ENCODE measurements around the gene ASIC5.

ASIC5 gene

DNA sequence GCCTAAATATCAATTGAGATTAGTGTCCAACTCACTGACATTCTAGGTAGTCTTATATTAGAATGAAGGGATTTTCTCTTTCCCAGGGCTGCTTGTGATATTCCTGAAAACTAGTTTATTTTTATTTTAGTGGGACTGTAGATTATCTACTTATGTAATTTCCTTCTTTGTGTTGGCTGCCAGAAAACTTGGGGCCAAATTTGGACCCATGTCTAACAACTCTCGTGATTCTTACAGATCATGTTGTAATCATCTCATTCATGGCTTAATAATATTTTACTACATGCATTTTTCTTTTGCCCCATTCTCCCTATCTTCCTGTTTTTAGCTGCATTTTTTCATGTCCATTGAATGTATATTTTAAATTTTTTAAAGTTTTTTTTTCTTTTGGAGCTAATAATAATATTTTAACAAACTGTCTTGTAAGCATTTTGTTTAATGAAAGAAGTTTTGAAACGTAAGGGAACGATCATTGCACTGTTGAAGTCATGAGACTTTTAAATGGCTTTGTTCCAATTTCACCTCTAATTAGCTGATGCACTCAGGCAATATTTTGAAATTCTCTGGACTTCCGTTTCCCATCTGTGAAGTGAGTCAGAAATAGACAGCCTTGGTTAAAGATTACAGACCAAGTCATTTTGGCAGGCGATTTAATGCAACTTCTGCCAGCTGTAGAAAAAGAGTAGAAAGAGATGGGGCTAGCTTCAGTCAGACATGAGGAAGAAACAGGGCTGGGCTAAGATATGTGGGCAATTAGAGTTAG is 23.1 kb upstream of the ASIC5 start:
- H3K27ac ChIP-seq: no peak overlapping the region
- TF ChIP-seq, protein P1, sequence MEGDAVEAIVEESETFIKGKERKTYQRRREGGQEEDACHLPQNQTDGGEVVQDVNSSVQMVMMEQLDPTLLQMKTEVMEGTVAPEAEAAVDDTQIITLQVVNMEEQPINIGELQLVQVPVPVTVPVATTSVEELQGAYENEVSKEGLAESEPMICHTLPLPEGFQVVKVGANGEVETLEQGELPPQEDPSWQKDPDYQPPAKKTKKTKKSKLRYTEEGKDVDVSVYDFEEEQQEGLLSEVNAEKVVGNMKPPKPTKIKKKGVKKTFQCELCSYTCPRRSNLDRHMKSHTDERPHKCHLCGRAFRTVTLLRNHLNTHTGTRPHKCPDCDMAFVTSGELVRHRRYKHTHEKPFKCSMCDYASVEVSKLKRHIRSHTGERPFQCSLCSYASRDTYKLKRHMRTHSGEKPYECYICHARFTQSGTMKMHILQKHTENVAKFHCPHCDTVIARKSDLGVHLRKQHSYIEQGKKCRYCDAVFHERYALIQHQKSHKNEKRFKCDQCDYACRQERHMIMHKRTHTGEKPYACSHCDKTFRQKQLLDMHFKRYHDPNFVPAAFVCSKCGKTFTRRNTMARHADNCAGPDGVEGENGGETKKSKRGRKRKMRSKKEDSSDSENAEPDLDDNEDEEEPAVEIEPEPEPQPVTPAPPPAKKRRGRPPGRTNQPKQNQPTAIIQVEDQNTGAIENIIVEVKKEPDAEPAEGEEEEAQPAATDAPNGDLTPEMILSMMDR (conservative IDR thresholded peaks at IDR 0.05): no peak

DNA sequence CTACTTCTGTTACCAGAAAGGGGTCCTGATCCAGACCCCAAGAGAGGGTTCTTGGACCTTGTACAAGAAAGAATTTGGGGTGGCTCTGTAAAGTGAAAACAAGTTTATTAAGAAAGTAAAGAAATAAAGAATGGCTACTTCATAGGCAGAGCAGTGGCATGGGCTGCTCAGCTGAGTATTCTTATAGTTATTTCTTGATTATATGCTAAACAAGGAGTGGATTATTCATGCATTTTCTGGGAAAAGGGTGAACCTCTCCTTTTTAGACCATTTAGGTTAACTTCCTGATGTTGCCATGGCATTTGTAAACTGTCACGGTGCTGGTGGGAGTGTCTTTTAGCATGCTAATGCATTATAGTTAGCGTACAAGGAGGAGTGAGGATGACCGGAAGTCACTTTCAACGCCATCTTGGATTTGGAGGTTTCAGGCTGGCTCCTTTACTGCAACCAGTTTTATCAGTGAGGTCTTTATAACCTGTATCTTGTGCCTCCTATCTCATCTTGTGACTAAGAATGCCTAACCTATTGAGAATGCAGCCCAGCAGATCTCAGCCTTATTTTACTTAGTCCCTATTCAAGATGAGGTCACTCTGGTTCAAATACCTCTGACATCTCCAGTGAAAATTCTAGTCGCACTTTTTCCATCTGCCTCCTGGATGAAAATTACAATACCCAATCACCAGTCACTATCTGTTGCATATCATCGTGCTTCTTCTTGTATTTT is 21.9 kb upstream of the ASIC5 start:
- no peak overlapping the region for H3K27ac ChIP-seq

DNA sequence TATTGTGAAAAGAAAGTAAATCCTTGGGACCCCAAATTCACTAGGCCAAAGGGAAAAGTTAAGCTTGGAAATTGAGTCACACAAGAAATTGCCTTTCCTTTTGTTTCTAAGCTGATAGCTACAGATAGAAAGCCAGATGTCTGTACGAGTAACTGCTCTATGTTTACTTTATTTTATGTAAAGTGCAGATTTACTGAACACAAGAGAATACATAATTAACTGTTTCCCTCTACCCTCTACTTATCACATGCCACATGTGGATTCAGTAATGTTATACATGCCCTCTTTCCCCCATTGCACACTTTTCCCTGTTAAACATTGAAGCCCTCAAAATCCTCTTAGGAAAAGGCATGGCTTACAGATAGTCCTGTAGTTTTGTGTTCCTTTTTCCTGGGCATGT is 21.0 kb upstream of the ASIC5 start:
- no peak overlapping the region for H3K27ac ChIP-seq
- TF ChIP-seq, protein P1 (conservative IDR thresholded peaks at IDR 0.05): no peak

More for the DNA sequence above, 21.9 kb upstream of the ASIC5 start:
- TF ChIP-seq, protein P1 (conservative IDR thresholded peaks at IDR 0.05): no peak

DNA sequence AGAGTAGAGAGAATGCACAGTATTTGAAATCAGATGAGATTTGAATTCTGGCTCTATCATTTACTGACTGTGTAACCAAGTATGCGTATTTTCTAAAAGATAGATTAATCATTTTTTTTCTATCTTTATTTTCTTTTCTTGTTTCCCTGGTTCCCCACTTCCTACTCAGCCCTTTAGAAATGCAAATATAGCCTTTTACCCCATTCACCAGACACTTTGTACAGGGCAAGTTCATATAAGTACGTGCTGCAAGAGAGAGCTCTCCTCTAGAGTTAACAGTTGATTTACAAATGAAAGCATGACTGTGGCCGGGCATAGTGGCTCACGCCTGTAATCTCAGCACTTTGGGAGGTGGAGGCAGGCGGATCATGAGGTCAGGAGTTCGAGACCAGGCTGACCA is 19.6 kb upstream of the ASIC5 start:
- H3K27ac ChIP-seq: no peak overlapping the region
- TF ChIP-seq, protein P1 (conservative IDR thresholded peaks at IDR 0.05): no peak

DNA sequence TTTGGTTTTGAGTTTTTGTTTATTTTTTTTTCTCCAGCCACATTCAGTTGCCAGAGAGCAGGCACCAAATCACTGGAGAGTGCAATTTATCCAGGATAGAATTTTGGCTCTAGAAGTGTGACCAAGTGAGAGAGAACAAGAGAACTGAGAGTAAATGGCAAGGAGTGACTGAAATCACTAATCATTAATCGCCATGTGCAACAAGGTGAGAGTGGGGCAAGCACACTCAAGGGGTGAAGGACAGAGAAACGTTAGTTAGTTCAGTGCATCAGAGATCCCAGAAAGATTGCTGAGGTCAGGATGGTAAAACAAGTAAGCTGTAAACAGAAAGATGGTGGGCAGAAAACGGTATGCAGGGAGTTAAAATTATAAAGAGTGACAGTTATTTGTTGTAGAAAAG is 17.8 kb upstream of the ASIC5 start:
- H3K27ac ChIP-seq: no peak overlapping the region
- TF ChIP-seq, protein P1 (conservative IDR thresholded peaks at IDR 0.05): no peak

DNA sequence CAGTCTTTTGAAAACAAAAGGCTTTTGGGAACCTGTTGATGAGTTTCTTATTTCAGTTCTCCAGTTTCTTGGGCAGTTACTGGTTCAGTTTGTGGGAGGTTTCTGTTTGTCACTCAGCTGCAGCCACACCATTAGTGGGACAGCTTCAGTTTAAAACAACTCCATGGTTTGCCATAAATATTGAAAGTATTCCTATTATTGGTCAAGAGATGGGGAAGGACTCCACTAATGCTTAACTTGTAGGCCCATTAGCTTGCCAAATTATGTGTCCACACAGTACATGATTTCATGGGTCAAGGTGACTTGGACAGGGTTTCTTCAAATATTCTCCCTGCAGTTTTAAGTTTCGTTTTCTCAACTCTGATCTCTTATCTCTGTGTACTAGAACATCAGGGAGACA is 15.5 kb upstream of the ASIC5 start:
- TF ChIP-seq, protein P1 (conservative IDR thresholded peaks at IDR 0.05): no peak
- H3K27ac ChIP-seq: no peak overlapping the region; the same call in 1 of the 2 replicates

DNA sequence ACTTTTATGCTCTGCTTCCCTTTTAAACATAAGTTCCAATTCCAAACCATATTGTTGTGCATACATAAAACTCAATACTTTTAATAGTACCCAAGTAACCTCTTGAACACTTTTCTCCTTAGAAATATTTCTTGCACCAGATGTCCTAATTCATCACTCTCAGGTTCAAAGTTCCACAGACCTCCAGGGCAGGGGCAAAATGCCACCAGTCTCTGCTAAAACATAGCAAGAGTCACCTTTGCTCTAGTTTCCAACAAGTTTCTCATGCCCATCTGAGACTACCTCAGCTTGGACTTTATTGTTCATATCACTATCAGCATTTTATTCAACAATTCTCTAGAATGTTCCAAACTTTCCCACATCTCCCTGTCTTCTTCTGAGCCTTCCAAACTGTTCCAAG is 13.7 kb upstream of the ASIC5 start:
- TF ChIP-seq, protein P1 (conservative IDR thresholded peaks at IDR 0.05): no peak
- H3K27ac ChIP-seq: no peak overlapping the region
